ENCODE data around the gene DLG1.

The DLG1 gene

DNA sequence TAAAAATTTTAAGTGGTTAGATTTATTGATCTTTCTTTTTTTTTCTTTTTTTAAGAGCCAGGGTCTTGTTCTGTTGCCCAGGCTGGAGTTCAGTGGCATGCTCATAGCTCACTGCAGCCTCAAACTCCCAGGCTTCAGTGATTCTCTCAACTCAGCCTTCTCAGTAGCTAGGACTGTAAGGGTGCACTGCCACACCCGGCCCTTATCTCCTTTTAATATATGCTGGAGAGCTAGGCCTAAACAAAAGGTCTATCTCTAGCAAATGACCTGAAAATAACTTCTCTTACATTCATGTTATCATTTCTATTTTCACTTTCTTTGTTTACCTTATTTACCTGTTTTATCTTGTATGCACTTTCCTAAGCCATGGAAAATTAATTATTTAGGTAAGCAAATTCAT lies 233.6 kb downstream of the DLG1 start:
- TF ChIP-seq TEAD4 (IDR thresholded peaks at IDR 0.05), result no peak
- TF ChIP-seq USF1 (IDR thresholded peaks at IDR 0.05), result no peak
- TF ChIP-seq RAD21 (IDR thresholded peaks at IDR 0.05; ENCODE audit: low read depth), result no peak
- TF ChIP-seq CEBPB (IDR thresholded peaks at IDR 0.05), result no peak

DNA sequence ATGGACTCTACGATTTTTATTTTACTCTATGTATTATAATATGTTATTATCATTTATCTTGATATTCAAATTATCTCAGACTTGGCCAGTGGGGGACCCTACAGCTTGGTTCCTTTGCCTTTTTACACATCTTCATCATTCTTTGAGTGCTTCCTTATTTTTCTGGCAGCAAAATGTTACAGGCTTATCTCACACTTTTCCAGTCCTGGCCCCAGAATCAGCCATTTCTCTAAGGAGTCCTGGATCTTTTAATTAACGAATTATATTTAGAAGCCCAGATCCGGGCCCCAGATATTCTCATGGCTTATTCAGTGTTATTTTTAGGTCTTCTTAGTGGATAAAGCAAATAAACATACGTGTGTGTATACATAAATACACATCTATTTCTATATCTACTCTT lies 236.0 kb downstream of the DLG1 start:
- no peak for TF ChIP-seq CREB1 (IDR thresholded peaks at IDR 0.05; ENCODE audit: low read depth)
- TF ChIP-seq TCF12 (IDR thresholded peaks at IDR 0.05; ENCODE audit: low read depth), result no peak
- TF ChIP-seq TAF1 (IDR thresholded peaks at IDR 0.05; ENCODE audit: low read depth), result no peak
- no peak for TF ChIP-seq ZBTB7A (IDR thresholded peaks at IDR 0.05; ENCODE audit: low read depth)
- no peak for TF ChIP-seq RAD21 (IDR thresholded peaks at IDR 0.05; ENCODE audit: low read depth)
- no peak for TF ChIP-seq TEAD4 (IDR thresholded peaks at IDR 0.05)
- TF ChIP-seq, protein P1, sequence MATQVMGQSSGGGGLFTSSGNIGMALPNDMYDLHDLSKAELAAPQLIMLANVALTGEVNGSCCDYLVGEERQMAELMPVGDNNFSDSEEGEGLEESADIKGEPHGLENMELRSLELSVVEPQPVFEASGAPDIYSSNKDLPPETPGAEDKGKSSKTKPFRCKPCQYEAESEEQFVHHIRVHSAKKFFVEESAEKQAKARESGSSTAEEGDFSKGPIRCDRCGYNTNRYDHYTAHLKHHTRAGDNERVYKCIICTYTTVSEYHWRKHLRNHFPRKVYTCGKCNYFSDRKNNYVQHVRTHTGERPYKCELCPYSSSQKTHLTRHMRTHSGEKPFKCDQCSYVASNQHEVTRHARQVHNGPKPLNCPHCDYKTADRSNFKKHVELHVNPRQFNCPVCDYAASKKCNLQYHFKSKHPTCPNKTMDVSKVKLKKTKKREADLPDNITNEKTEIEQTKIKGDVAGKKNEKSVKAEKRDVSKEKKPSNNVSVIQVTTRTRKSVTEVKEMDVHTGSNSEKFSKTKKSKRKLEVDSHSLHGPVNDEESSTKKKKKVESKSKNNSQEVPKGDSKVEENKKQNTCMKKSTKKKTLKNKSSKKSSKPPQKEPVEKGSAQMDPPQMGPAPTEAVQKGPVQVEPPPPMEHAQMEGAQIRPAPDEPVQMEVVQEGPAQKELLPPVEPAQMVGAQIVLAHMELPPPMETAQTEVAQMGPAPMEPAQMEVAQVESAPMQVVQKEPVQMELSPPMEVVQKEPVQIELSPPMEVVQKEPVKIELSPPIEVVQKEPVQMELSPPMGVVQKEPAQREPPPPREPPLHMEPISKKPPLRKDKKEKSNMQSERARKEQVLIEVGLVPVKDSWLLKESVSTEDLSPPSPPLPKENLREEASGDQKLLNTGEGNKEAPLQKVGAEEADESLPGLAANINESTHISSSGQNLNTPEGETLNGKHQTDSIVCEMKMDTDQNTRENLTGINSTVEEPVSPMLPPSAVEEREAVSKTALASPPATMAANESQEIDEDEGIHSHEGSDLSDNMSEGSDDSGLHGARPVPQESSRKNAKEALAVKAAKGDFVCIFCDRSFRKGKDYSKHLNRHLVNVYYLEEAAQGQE (IDR thresholded peaks at IDR 0.05; ENCODE audit: low read depth), result no peak
- TF ChIP-seq USF1 (IDR thresholded peaks at IDR 0.05), result no peak
- TF ChIP-seq, protein P2, sequence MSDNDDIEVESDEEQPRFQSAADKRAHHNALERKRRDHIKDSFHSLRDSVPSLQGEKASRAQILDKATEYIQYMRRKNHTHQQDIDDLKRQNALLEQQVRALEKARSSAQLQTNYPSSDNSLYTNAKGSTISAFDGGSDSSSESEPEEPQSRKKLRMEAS (IDR thresholded peaks at IDR 0.05), result no peak
- TF ChIP-seq EGR1 (IDR thresholded peaks at IDR 0.05), result no peak
- no peak for TF ChIP-seq NFIC (IDR thresholded peaks at IDR 0.05)
- no peak for TF ChIP-seq FOXM1 (IDR thresholded peaks at IDR 0.05; ENCODE audit: borderline replicate concordance, low read depth)
- TF ChIP-seq YY1 (IDR thresholded peaks at IDR 0.05; ENCODE audit: low read depth), result no peak
- no peak for TF ChIP-seq CEBPB (IDR thresholded peaks at IDR 0.05)
- no peak for TF ChIP-seq EP300 (IDR thresholded peaks at IDR 0.05; ENCODE audit: borderline replicate concordance)

- no peak for TF ChIP-seq RAD21 (IDR thresholded peaks at IDR 0.05; ENCODE audit: low read depth)
- no peak for TF ChIP-seq TEAD4 (IDR thresholded peaks at IDR 0.05)
- TF ChIP-seq, protein P1 (IDR thresholded peaks at IDR 0.05; ENCODE audit: low read depth), result no peak
- TF ChIP-seq, protein P2 (IDR thresholded peaks at IDR 0.05), result no peak
- no peak for TF ChIP-seq FOXM1 (IDR thresholded peaks at IDR 0.05; ENCODE audit: borderline replicate concordance, low read depth)
Observed at GRCh38 chr3:197050511-197050910, 247.9 kb downstream of the DLG1 start.

- TF ChIP-seq TAF1 (IDR thresholded peaks at IDR 0.05; ENCODE audit: low read depth), result no peak
- TF ChIP-seq, protein P2 (IDR thresholded peaks at IDR 0.05), result no peak
Observed at GRCh38 chr3:197042539-197042938, 255.9 kb downstream of the DLG1 start.

GRCh38 chr3:197041875-197042488 lies 256.4 kb downstream of the DLG1 start:
- no peak for TF ChIP-seq CREB1 (IDR thresholded peaks at IDR 0.05; ENCODE audit: low read depth)
- TF ChIP-seq EP300 (IDR thresholded peaks at IDR 0.05; ENCODE audit: borderline replicate concordance), result no peak
- TF ChIP-seq ZBTB7A (IDR thresholded peaks at IDR 0.05; ENCODE audit: low read depth), result no peak
- TF ChIP-seq CEBPB (IDR thresholded peaks at IDR 0.05), result no peak
- no peak for TF ChIP-seq TCF12 (IDR thresholded peaks at IDR 0.05; ENCODE audit: low read depth)
- TF ChIP-seq, protein P1 (IDR thresholded peaks at IDR 0.05; ENCODE audit: low read depth), result no peak
- TF ChIP-seq FOXM1 (IDR thresholded peaks at IDR 0.05; ENCODE audit: borderline replicate concordance, low read depth), result no peak
- TF ChIP-seq YY1 (IDR thresholded peaks at IDR 0.05; ENCODE audit: low read depth), result no peak
- TF ChIP-seq, protein P2 (IDR thresholded peaks at IDR 0.05), result no peak
- TF ChIP-seq RAD21 (IDR thresholded peaks at IDR 0.05; ENCODE audit: low read depth), result no peak
- no peak for TF ChIP-seq TEAD4 (IDR thresholded peaks at IDR 0.05)
- no peak for TF ChIP-seq EGR1 (IDR thresholded peaks at IDR 0.05)
